G401.6 (cell line): Measurements from ENCODE around the gene CNPY3.
A peak's percentile ranks its signal among the peaks of the same experiment; 100 is the strongest.

Experiments used
- FAIRE-seq: peaks from 2 replicates; lab custom pipeline; 2012; peaks lifted over from hg19 to GRCh38; lab: Jason Lieb, UNC

The CNPY3 gene

DNA sequence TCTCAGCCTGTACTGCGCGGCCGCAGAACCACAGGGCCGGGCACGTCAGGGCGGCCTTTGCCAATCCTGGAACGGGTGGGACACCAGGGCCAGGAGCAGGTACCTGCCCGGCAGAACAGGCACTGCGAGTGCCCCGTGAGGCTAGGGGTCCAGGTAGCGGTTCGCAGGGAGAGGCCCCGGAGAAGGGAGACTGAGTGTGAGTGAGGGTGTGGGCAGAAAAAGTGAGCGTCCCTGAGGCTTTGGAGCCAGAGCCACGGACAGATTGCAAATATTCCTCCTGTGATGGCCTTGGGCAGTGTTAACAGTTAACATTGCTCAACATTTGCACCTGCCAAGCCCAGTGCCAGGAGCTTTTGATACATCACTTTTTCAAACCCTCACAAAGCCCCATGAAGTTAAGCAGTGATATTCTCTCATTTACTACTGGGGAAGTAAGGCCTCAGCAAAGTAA lies 31.8 kb downstream of the CNPY3 start:
- no peak for FAIRE-seq

DNA sequence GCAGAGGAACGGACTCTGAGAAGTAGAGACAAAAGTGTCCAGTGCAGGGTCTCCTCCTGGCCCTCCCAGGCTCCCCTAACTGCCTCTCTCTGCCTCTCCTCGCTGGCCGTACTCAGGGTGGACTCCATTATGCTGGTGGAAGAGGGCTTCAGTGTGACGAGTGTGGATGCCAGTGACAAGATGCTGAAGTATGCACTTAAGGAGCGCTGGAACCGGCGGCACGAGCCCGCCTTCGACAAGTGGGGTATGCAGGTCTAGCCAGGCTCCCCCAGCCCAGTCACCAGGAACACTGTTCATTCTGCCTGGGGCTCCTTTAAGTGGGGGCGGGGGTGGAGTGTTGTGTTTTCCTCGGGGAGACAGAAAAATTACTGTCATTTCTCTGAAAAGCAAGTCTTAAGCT lies 32.8 kb downstream of the CNPY3 start:
- no peak for FAIRE-seq

DNA sequence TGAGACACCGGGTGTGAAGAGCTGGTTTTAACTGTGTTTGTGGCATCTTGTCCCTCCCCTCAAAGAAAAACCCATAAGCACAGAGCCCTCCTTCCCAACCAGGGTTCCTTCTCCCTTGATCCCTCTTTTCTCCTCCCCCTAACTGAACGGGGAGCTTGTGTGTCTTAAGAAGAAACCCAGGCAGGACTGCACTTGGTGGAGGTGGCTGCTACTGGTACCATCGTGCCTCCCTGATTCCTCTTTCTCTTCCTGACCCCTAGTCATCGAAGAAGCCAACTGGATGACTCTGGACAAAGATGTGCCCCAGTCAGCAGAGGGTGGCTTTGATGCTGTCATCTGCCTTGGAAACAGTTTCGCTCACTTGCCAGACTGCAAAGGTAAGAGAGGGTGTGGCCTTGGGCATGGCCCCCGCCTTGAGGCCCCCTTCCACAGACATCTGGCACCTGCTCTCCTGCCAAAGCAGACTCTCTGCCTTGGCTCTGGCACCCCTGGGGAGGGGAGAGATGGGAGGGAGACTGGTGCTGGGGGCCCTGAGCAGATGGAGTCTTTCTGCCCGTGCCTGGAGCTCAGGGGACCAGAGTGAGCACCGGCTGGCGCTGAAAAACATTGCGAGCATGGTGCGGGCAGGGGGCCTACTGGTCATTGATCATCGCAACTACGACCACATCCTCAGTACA lies 33.4 kb downstream of the CNPY3 start:
- FAIRE-seq, result no peak

DNA sequence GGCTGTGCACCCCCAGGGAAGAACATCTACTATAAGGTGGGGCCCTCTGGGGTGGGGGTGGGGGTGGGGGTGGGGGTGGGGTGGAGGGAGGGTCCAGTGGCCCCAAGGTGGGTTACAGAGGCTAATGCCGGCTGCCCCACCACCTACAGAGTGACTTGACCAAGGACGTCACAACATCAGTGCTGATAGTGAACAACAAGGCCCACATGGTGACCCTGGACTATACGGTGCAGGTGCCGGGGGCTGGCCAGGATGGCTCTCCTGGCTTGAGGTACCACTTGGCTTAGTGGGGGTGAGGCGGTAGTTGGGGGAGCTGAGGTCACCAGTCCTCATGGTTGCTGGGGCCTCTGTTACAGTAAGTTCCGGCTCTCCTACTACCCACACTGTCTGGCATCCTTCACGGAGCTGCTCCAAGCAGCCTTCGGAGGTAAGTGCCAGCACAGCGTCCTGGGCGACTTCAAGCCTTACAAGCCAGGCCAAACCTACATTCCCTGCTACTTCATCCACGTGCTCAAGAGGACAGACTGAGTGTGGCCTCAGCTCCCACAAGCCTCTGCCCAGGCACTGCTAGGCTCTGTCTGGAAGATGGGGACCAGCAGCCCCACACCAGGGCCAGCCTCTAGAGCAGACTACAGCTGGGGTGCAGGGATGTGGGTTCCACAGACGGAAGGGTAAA lies 34.0 kb downstream of the CNPY3 start:
- no peak for FAIRE-seq

DNA sequence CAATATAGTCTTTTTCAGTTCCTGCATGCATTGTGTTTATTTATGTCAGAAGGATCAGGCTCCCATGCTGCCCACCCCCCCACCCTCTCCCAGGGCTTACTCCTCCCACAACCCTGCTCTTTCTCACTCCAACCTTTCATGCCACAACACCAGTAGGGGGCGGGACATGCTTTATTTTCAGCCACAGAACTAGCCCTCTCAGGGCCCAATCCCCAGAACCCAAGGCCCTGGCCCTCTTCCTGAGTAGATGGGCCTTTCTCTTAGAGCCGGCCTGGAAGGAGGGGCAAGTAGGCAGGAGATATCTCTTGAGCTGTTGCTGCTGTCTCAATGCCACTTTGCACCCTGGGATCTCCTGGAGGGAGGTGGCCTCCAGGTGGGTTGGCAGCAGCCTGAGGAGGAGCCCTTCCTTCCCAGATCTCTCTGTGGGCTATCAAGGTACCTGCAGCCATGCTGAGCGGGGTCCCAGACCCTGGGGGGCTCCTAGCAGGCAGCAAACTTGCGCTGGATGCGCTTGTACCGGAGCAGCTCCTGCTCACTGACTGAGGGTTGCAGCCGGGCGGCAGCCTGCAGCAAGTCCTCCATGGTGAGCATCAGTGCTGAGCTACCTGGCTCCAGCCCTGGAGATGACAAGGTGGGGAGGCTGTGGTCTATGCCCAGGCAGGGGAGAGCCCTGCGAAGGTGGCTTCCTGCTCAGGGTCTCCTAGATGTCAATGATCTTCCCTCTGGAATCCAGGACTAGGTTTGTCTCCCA lies 34.8 kb downstream of the CNPY3 start:
- FAIRE-seq, result peak; percentile 46

DNA sequence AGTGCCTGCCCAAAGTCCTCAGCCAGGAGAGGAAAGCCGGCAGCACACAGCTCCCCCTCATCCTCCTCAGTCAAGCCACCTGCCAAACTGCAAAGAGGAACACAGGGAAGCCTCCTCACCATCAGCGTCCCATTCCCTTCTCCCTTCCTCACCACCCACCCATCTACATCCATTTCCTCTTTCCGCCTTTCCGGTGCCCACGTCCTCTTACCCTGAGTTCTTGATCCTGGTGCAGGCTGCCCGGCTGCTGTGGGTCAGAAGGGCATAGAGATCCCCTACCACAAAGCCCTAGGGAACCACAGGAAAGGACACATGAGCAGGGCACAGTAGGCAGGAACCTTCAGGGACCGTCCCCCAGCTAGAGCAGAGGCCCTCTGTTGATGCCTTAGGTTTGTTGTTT lies 37.3 kb downstream of the CNPY3 start:
- FAIRE-seq, result no peak

DNA sequence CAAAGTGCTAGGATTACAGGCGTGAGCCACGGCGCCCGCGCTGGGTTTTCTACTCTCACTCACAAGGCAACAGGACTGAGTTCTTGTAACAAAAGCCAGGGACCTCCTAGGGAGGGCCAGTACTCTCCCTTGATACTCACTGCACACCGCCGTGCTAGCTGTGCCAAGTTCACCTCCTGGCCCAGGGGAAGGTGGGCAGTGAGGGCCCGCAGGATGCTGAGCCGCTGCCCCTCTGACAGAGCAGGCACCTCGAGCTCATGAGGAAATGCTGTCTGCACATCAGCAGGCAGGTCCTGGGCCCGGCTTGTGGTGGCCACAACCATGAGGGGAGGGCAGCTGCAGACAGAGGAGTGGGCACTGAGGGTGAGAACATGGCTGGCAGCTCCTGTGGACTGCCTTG lies 37.9 kb downstream of the CNPY3 start:
- FAIRE-seq, result no peak

DNA sequence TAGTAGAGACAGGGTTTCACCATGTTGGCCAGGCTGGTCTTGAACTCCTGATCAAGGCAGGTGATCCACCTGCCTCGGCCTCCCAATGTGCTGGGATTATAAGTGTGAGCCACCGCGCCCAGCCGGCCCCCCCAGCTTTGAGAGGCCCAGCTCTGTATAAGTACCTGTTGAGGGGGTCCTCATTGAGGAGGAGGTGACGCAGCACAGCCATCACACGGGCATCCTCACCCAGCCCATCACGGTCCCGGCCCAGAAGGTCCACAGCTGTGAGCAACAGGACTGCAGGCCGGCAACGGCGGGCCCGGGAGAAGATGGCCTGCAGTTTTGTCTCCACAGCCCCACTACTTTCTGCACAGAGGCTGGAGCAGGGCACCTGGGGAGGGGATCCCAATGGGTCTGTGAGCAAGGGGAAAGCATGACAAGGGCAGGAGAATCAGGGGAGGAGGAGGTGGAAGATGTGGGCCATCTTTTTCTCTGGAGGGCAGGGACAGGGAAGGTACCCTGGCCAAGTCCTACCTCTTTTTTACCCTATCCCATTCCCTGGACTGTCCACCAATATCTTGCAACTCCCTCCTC lies 38.9 kb downstream of the CNPY3 start:
- no peak for FAIRE-seq

DNA sequence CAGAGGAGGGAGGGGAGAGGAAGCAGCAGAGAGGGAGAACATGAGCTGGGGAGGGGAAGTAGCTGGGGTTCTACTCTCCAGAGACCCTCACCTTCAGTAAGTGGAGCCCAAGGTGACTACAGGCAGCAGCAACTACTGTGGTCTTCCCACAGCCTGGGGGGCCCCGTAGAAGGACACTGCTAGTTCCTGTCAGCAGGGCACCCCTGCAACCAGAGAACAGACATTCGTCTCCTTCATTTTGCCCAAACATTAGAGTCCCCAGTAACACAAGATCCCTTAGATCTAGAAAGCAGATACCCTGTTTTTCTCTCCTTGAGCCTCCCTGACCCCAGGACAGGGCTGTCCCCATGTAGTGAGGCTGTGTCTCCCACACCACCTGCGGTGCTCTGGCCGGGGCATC lies 39.5 kb downstream of the CNPY3 start:
- FAIRE-seq, result no peak

DNA sequence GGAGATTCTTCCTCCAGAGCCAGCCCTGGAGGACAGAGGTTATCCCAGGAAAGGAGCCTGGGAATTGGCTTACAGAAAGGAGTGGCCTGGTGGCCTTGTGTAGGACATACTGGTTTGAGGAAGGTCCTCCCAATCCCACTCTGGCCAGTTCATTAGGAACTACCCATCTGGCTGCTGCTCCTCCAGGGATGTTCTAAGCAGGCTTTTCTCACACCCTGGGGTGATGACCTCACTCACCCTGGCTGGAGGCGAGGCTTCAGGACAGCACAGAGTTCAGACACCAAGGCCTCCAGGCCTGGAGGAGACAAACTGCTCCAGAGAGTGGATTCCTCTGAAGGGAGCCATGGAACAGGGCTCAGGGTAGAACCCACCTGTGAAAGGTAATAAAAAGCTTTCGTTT lies 40.2 kb downstream of the CNPY3 start:
- no peak for FAIRE-seq

DNA sequence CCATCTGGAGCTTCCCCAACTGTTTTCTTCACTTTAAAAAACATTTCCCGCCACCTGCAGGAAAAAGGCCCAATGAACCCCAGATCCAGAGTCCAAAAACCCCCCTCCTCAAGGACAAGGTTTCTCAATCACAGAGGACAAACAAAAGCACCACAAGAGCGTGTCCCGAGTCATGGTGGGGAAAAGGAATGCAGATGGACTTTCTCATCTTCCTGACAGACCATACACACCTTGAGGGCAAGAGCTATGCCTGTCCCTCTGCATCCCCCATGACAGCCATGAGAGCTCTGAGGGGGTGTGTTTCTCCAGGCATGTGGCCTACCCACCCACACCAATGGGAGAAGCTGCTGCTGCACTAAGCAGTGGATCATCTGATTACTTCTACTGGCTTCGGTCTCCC lies 40.7 kb downstream of the CNPY3 start:
- FAIRE-seq, result no peak

DNA sequence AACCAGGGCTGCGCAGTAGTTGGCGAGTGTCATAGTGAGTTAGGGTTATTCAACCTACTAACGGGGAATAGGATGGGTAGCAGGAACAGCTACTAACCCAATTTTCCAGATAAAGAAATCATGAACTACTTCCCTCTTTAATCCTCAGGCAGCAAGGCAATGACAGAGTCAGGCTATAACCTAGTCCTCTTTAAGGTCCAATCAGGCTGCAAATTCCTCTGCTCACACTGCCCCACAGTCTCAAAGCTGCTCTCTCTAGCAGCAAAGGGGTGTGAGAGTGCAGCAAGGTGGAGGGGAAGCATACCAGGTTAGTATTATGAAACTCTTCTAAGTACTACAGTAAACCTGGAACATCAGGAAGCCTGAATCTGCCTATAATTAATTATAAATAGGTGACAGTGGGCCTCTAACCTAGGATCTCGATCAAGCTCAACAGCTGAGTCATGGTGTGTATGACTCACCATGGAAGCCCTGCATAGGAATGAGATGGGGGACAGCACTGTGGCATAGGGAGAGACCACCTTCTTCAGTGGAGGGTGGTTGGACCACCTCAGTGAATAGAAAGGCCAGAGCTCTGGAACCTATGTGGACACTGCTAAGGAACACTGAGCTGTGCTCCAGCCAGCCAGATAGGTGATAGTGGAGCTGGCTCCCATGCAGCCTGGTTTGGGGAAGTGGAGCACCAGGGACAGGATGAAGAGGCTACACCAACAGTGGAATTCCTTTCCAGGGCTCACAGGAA lies 41.8 kb downstream of the CNPY3 start:
- no peak for FAIRE-seq

DNA sequence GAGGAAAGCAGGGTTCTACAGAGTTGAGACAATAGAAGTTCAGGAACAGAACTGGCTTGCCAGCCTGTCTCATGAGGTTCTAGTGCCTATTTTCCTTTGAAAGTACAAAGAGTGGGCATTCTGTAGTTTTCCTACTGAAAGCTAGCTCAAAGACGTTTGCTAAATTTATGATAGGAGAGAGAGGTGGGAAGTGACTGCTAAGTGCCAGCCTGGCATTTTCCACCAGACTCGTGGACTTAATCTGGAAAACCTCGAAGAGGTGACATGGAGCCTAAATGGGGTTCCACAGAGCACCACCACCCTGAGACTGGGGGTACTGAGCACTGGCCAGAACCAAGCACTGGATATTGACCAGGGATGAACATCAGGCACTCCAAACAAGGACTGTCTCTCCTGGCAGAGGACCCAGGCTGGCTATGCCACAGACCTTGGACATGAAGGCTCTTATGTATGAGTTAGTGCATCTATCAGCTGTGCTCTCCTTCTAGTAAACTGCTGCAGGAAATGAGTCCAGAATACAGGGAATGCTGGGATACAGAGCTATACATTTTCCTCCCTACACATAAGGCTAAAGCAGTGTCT lies 42.6 kb downstream of the CNPY3 start:
- FAIRE-seq, result no peak

DNA sequence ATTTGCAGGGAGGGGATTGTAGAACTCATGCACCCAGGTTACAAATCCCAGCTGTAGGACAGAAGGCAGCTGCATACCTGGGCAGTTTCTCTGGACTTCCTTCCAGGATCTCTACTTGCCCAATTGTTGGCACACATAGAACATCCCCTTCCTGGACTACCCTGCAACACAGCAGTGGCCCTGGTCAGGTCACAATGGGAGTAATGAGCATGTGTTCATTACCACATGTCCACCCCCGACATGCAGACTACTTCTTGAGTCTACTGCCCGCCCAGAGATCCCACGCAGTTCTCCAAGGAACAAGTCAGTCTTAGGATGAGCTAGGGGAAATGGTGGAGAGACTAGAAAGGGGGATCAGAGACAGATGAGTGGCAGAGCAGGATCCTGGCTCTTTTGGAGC lies 44.6 kb downstream of the CNPY3 start:
- FAIRE-seq, result no peak

DNA sequence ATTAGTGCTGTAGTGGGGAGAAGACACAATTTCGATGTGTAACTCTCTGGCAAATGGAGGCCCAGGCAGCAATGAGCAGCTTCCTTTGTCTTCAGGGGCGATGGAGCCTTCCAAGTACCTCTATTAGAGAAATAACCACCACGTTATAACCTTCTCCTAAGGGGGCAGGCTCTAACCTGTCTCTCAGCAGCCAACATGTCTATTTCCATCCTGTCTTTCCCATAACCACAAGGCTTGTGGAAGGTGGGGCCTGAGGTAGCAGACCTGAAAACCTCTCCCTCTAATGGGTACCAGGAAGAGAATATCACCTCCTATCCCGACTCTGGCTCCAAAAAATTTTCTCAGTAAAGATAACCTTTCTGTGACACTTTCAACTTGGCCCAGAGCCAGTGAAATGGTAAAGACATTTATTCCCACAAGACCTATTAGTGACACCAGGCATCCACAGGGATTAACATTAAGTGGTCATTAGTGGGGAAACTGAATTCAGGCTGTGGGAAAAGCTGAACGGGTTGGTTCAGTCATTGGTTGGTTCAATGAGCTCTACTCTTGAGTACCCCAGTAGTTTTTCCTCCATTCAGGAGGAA lies 45.7 kb downstream of the CNPY3 start:
- no peak for FAIRE-seq

DNA sequence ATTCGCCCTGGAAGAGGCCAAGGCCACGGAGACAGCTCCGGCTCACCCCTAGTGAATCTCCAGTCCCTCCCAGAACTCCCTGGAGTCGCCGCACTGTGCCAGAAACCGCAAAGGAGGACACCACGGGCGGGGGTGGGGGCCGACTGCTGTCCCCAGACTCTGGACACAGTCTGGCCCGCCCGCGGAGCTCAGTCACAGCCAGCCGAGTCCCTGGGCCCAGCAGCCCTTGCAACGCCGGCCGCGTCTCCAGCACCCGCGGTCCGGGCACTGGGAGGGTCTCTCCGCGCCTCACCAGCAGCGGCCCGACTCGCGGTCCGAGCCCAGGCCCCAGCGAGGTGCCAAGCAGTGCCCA lies 49.2 kb downstream of the CNPY3 start:
- no peak for FAIRE-seq

DNA sequence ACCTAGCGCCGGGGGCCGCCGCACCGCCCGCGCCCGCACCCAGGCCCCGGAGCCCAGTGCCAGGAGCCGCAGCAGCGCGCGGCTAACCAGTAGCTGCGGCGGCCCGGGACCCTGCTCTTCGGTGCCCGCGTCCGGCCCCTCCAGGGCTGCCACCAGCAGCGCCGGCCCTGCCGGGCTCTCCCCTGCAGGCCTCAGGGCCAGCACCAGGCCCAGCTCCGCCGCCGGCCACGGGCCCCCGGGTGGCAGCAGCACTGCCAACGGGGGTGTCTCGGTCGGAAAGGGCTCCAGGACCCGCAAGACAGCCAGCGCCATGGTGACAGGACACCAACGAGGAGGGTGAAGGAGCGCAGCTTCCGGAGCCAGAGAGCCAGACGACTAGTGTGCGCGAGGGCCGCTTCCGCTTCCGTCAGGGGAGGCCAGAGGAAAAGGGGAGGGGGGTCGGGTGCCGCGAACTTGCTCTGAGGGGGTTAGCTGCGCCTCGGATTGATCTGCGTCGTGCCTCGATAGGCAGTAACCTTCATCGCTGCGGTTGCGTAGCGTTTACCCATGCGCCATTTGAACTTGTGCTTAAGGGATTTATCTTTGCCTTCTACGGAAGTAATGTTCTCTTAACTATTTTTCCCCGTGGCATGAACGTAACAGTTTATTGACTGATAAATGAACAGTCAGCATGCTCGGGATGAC lies 49.7 kb downstream of the CNPY3 start, which contains the start of gene PEX6:
Gene PEX6, minus strand, starts transcription at position 343 of the 684 bp plus-strand sequence. Its CDS starts 31 bp downstream, at position 312.
- peak; percentile 58 for FAIRE-seq

DNA sequence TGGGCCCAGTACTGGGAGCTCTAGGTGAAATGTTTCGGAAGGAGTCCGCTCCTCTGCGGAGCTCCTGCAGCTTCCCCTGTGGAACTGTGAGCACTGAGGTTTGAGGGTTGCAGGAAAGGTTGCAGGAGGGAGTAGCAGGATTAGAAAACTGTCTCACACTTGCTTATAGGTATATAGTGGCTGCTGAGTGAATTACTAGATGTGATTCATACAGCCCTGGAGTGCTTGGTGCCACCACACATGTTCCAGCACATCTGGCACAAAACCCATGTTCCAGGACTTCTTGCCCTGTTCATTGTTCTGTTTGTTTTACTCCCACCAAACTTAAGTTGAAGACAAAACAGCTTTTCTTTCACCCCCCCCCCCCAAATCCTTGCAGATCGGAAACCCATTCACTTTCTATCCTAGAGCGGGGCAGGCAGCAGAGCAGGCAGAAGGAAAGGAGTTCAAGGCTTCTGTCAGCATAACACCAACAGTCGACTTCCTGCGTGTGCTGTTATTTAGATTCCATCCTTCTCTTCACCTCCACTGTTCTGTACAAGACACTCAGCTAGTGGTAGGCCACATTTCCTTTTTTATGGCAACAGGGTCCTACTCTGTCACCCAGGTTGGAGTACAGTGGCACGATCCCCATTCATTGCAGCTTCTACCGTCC lies 50.4 kb downstream of the CNPY3 start:
- FAIRE-seq, result no peak

DNA sequence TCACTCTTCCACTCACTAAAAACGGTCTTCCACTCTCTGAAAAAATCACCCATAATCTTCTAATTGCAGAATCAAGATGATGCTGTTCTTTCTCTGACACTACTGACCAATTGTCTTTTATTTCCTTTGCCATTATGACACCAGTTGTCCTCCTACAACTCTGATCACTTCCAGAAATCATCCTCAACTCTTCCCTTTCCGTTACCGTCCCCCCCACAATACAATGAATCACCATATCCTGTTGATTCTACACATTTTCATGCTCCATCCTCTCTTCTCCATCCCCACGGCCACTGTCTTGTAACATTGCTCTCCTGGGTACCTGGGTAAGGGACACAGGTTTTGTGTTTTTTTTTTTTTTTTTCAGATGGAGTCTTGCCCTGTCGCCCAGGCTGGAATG lies 52.6 kb downstream of the CNPY3 start:
- no peak for FAIRE-seq
